ENCODE measurements around the gene PDCD4. TPM values are rescaled to one million over a fixed set of nuclear protein-coding genes. Genes with fewer than 3 reads are reported as not detected.
A peak's percentile ranks its signal among the peaks of the same experiment; 100 is the strongest.

The PDCD4 gene
- total RNA-seq, 6 donors from 2014 or later: 38.0 to 129 (median 57.1) TPM

DNA sequence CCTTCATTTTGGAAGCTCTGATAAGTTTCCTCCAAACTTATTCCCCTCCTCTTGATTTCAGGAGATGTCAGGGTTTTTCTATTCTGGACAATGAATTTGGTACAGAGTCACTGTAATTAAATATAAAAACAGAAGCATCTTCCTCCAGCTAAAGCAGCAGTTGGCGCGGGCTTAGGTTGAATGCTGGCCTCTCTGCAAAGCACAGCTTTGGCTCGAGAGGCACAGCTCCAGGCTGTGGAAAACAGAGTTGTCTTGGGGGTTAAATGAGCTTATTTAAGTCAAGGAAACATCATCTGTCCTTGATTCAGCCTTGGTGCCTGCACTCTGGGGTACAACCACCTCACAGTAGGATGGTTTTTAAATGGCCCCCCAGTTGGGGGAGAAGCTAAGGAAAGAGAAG lies 35.0 kb upstream of the PDCD4 start:
- ATAC-seq (ENCODE audit: low FRiP score in 2 of 2): no peak
- no peak overlapping the region for H3K4me3 ChIP-seq
- WGBS, 2 donors: 89 to 100% methylated on average over 3 of the region's 3 CpGs
- peaks cover 0 to 36% (median 8%) of the 10 kb centered on the region in 4 donors for H3K4me1 ChIP-seq
- no peaks in the 10 kb centered on the region for H3K27me3 ChIP-seq
- no peak overlapping the region for H3K27ac ChIP-seq
- no peaks in the 10 kb centered on the region for H3K36me3 ChIP-seq
- DNase-seq: no peak
- TF ChIP-seq EP300 (IDR thresholded peaks at IDR 0.05) (no peak), POLR2A (IDR thresholded peaks at IDR 0.05) (no peak), POLR2AphosphoS5 (IDR thresholded peaks at IDR 0.05) (no peak), CTCF (IDR thresholded peaks at IDR 0.05) (no peak)
- no peaks in the 10 kb centered on the region for H3K9me3 ChIP-seq

- Histone ChIP-seq H3K36me3 (no peaks in the 10 kb centered on the region), H3K9me3 (no peaks in the 10 kb centered on the region), H3K27ac (peak overlapping the region in 1 of 4 donors; percentile 0), H3K4me1 (peaks cover 0 to 39% (median 11%) of the 10 kb centered on the region in 4 donors), H3K4me3 (no peak overlapping the region), H3K27me3 (no peaks in the 10 kb centered on the region)
- WGBS, 2 donors: 81 to 94% methylated on average over 2 of the region's 2 CpGs
- no peak for ATAC-seq (ENCODE audit: low FRiP score in 2 of 2)
- no peak for TF ChIP-seq POLR2AphosphoS5 (IDR thresholded peaks at IDR 0.05)
- no peak for TF ChIP-seq POLR2A (IDR thresholded peaks at IDR 0.05)
- TF ChIP-seq CTCF (IDR thresholded peaks at IDR 0.05): no peak
- DNase-seq: no peak
Observed at GRCh38 chr10:110837418-110838171, 34.1 kb upstream of the PDCD4 start.

DNA sequence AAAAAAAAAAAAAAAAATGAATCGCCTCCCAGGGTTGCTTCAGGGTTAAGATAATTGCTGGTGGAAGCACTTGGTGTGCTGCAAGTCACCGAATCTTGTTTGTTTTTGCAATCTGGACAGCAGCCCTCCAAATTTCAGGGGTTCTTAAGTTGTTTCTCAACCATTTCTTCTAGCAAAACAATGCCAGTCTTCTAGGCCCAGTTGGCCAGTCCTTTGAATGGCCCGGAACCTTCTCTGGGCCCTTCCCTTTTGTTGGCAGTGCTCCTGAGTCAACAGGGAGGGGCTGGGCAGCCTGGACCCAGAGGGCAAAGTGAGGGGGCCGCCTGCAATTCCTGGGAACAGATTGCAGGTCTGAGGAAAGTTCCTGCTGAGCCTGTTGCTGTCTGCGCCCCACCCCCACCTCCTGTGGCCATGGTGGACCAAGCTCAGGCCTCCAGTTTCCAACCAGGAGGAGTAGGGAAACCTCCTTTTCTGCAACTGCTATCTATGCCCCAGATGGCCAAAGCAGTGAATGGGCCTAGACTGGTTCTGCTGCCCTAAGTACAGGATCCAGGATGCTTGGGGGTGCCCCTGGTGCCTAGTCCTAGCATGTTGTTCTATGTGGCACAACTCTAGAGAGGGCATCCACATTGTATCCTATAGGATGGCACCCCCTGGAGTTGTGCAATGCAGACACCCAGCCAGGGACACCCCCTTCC lies 31.4 kb upstream of the PDCD4 start:
- H3K9me3 ChIP-seq: no peaks in the 10 kb centered on the region
- TF ChIP-seq POLR2A (IDR thresholded peaks at IDR 0.05): no peak
- TF ChIP-seq CTCF (IDR thresholded peaks at IDR 0.05): no peak
- TF ChIP-seq POLR2AphosphoS5 (IDR thresholded peaks at IDR 0.05): peak in 1 of 2 donors; percentile 16
- peak in 1 of 4 donors; percentile 37 for TF ChIP-seq EP300 (IDR thresholded peaks at IDR 0.05)
- no peaks in the 10 kb centered on the region for H3K36me3 ChIP-seq
- DNase-seq (peak in 1 of 2 donors; percentile 88), ATAC-seq (ENCODE audit: low FRiP score in 2 of 2) (peak in 1 of 2 donors; percentile 30)
- WGBS, 2 donors: 59 to 62% methylated on average over 3 to 5 of the region's 5 CpGs
- H3K27ac ChIP-seq: peak overlapping the region in 2 of 4 donors; percentile 49 to 61
- no peaks in the 10 kb centered on the region for H3K27me3 ChIP-seq
- H3K4me1 ChIP-seq: peaks cover 0 to 43% (median 13%) of the 10 kb centered on the region in 4 donors
- H3K4me3 ChIP-seq: no peak overlapping the region

GRCh38 chr10:110840923-110841428 lies 30.8 kb upstream of the PDCD4 start:
- no peaks in the 10 kb centered on the region for H3K27me3 ChIP-seq
- H3K4me3 ChIP-seq: no peak overlapping the region
- no peaks in the 10 kb centered on the region for H3K9me3 ChIP-seq
- H3K36me3 ChIP-seq: no peaks in the 10 kb centered on the region
- H3K4me1 ChIP-seq: peaks cover 0 to 42% (median 13%) of the 10 kb centered on the region in 4 donors
- TF ChIP-seq POLR2AphosphoS5 (IDR thresholded peaks at IDR 0.05): no peak
- no peak for TF ChIP-seq POLR2A (IDR thresholded peaks at IDR 0.05)
- TF ChIP-seq CTCF (IDR thresholded peaks at IDR 0.05): no peak
- TF ChIP-seq EP300 (IDR thresholded peaks at IDR 0.05): no peak
- DNase-seq (no peak), ATAC-seq (ENCODE audit: low FRiP score in 2 of 2) (peak in 1 of 2 donors; percentile 28)
- 71 to 82% methylated on average over 2 to 3 of the region's 3 CpGs for WGBS, 2 donors
- H3K27ac ChIP-seq: peak overlapping the region in 2 of 4 donors; percentile 49 to 61

Measured in upper lobe of left lung (tissue), 6 donors.